Adrenal gland (tissue), 19 donors: ENCODE results near the gene UNC45A. TPM values are rescaled to one million over a fixed set of nuclear protein-coding genes. Genes with fewer than 3 reads are reported as not detected.

ENCODE experiments used
- DNase-seq, 7 donors: peaks; one replicate each; pipeline ENCODE4 v3.0.0-alpha.2; 2019 to 2020
- H3K27ac ChIP-seq, 5 donors: fragments of 200-600 bp; sonication (generic) in 4 of 5; 1 replicate in 3 of 5; 2 replicates in 2 of 5; pipeline versions ENCODE4 v1.5.1 to v1.8.0; 2016 to 2020; ENCODE audit warnings: mild to moderate bottlenecking in 1 of 5
- H3K27me3 ChIP-seq: fragments of 200-600 bp; 2 replicates; pipeline ENCODE4 v1.8.0; 2021
- H3K36me3 ChIP-seq, 2 donors: fragments of 200-600 bp; replicated peaks in 1 of 2; 1 replicate in 1 of 2; 2 replicates in 1 of 2; pipeline versions ENCODE4 v1.5.1 to v1.8.0; 2018 to 2022
- H3K4me1 ChIP-seq, 2 donors: fragments of 200-600 bp; replicated peaks in 1 of 2; 1 replicate in 1 of 2; 2 replicates in 1 of 2; pipeline versions ENCODE4 v1.5.1 to v1.8.0; 2018 to 2021
- H3K4me3 ChIP-seq, 4 donors: fragments of 200-600 bp; sonication (generic) in 3 of 4; one replicate each; pipeline ENCODE4 v1.5.1; 2016 to 2018
- H3K9me3 ChIP-seq, 3 donors: fragments of 200-600 bp; sonication (generic) in 1 of 3; replicated peaks in 1 of 3; 1 replicate in 2 of 3; 2 replicates in 1 of 3; pipeline versions ENCODE4 v1.5.1 to v1.8.0; 2016 to 2021
- POLR2A ChIP-seq, 2 donors: fragments of 450-650 bp; IDR thresholded peaks; one replicate each; pipeline ENCODE4 v1.6.1; 2017; ENCODE audit warnings: antibody characterized with exemption in 2 of 2, mild to moderate bottlenecking in 2 of 2, moderate library complexity in 1 of 2
- WGBS, 4 donors: extraction: QIAGEN DNeasy Blood & Tissue Kit in 2 of 4; methylation state at CpG; one replicate each; pipeline versions ENCODE4 v1.1.5 to v1.1.7; 2013 to 2017; 5-methylcytosine and 5-hydroxymethylcytosine counted together
- intact Hi-C, 2 donors: fragments of 100-400 bp; cut with DNase I; formaldehyde crosslinking; loops; one replicate each; pipeline versions ENCODE4 v1.14.1 to v1.15.0; 2022 to 2023
- long read RNA-seq, 10 donors: library from polyadenylated mRNA in 3 of 10; unstranded in 2 of 10; stranded (forward) in 1 of 10; transcript quantifications; one replicate each; pipeline ENCODE4 v2.0.0 and lab custom pipeline, GENCODE V29; 2021 to 2026
- polyA plus RNA-seq, 3 donors: library from polyadenylated mRNA; stranded (reverse); fragments of 200-250 nt in 2 of 3; fragments of 350-450 nt in 1 of 3; fragmentation: Illumina TruSeq in 1 of 3; extraction: RNeasy Lipid Tissue Mini Kit (QIAGEN cat#74804) in 1 of 3; gene quantifications; one replicate each; pipeline ENCODE4 v1.2.3, GENCODE V29; 2013 to 2014
- total RNA-seq, 9 donors: library from RNA; depleted of rRNA in 4 of 9; stranded (reverse); fragments of >200 nt in 4 of 9; fragments of 120-200 nt in 1 of 9; fragmentation: NEBNext Ultra II Directional in 1 of 9; extraction: Animal tissue kit (Norgen Biotek cat#: 25700) in 1 of 9; gene quantifications; one replicate each; pipeline versions ENCODE4 v1.1.0 to v1.2.4, GENCODE V29; 2013 to 2023
- TF ChIP-seq, protein P1 (sequence below), 6 experiments: fragments of 450-650 bp in 4 of 6; fragments of 200-600 bp in 2 of 6; sonication (generic) in 1 of 6; IDR thresholded peaks; 1 replicate in 5 of 6; 2 replicates in 1 of 6; pipeline versions ENCODE4 v1.5.1 to v1.8.0; 2016 to 2021; ENCODE audit warnings: antibody characterized with exemption in 6 of 6, mild to moderate bottlenecking in 2 of 6, moderate library complexity in 1 of 6
- donor health status: healthy with polysubstance abuse.
- donor health status: Bipolar disorder and iron deficiency.
- donor health status: DM: yes; HTN: yes; CAD: no.
- donor health status: DM: no; HTN: no; CAD: no.
- donor health status: DM: no; HTN: no; CAD: no.
- donor health status: DM: yes; HTN: yes; CAD: no.

Gene UNC45A, protein sequence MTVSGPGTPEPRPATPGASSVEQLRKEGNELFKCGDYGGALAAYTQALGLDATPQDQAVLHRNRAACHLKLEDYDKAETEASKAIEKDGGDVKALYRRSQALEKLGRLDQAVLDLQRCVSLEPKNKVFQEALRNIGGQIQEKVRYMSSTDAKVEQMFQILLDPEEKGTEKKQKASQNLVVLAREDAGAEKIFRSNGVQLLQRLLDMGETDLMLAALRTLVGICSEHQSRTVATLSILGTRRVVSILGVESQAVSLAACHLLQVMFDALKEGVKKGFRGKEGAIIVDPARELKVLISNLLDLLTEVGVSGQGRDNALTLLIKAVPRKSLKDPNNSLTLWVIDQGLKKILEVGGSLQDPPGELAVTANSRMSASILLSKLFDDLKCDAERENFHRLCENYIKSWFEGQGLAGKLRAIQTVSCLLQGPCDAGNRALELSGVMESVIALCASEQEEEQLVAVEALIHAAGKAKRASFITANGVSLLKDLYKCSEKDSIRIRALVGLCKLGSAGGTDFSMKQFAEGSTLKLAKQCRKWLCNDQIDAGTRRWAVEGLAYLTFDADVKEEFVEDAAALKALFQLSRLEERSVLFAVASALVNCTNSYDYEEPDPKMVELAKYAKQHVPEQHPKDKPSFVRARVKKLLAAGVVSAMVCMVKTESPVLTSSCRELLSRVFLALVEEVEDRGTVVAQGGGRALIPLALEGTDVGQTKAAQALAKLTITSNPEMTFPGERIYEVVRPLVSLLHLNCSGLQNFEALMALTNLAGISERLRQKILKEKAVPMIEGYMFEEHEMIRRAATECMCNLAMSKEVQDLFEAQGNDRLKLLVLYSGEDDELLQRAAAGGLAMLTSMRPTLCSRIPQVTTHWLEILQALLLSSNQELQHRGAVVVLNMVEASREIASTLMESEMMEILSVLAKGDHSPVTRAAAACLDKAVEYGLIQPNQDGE
- 100 to 1,000 TPM in 1 of 9 donors, 10 to 100 TPM in 8; 32.2 to 114 (median 58.3) TPM for total RNA-seq
- 10 to 100 TPM; 28.1 to 82.1 (median 71.1) TPM for polyA plus RNA-seq
- long read RNA-seq, donor 1, partial matches to known transcripts, result 21 of 24 reads
- long read RNA-seq, donor 1, other reads (novel, unspliced or antisense), result 0 of 24 reads
- long read RNA-seq, donor 2, partial matches to known transcripts, result 43 of 44 reads
- long read RNA-seq, donor 2, other reads (novel, unspliced or antisense), result 0 of 44 reads
- long read RNA-seq, donor 3, result 0 reads
- long read RNA-seq, donor 4, partial matches to known transcripts, result 12 of 23 reads
- long read RNA-seq, donor 4, other reads (novel, unspliced or antisense), result 7 of 23 reads
- long read RNA-seq, donor 5, transcript UNC45A-202 (20 exons, 3,252 nt), result major isoform, 77 of 245 reads
- long read RNA-seq, donor 5, partial matches to known transcripts, result 144 of 245 reads
- long read RNA-seq, donor 5, other reads (novel, unspliced or antisense), result 23 of 245 reads
- long read RNA-seq, donor 6, partial matches to known transcripts, result 12 of 16 reads
- long read RNA-seq, donor 6, other reads (novel, unspliced or antisense), result 1 of 16 reads
- long read RNA-seq, donor 7, partial matches to known transcripts, result 20 of 22 reads
- long read RNA-seq, donor 7, other reads (novel, unspliced or antisense), result 0 of 22 reads
- long read RNA-seq, donor 8, transcript UNC45A-202 (20 exons, 3,252 nt), result major isoform, 8 of 66 reads
- long read RNA-seq, donor 8, partial matches to known transcripts, result 58 of 66 reads
- long read RNA-seq, donor 8, other reads (novel, unspliced or antisense), result 0 of 66 reads
- long read RNA-seq, donor 9, partial matches to known transcripts, result 0 of 1 reads
- long read RNA-seq, donor 9, other reads (novel, unspliced or antisense), result 0 of 1 reads
- long read RNA-seq, donor 10, partial matches to known transcripts, result 9 of 11 reads
- long read RNA-seq, donor 10, other reads (novel, unspliced or antisense), result 0 of 11 reads

DNA sequence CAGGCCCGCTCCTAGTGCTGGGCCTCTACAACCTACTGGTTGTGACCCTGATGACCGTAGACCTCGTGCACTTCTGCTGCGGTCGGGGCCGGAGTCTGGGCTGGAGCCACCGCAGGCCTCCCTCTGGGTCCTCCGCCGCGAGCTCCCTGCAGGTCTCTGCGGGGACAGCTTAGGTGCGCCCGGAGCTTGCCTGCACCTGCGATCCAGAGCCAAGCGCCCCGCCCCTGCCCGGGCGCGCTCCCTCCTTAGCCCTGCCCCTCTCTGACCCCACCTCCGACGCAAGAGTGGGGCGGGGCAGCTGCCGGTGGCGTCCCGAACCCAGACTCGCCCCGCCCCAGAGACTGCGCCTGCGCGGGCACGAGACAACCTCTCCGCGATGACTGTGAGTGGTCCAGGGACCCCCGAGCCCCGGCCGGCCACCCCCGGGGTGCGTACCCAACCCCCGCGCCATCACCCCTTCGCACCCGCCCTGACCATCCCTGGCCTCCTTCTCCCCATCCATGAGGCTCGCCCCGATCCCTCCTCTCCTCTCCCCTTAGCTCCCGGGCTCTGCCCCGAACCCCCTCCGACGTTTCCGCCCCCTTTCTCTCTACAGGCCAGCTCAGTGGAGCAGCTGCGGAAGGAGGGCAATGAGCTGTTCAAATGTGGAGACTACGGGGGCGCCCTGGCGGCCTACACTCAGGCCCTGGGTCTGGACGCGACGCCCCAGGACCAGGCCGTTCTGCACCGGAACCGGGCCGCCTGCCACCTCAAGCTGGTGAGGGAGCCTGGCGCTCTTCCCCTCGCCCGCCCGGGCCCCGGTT lies at the start of gene UNC45A:
UNC45A (plus strand) TSS at position 337 of the 803 bp plus-strand sequence; CDS start at position 377, 40 bp downstream.
- Histone ChIP-seq H3K4me1 (peaks cover 34 to 44% of the 10 kb centered on the region in 2 donors), H3K36me3 (peaks cover 0 to 24% of the 10 kb centered on the region in 2 donors), H3K27ac (peak within 1 kb of the TSS; percentile 22 to 95 (median 60)), H3K9me3 (no peaks in the 10 kb centered on the region), H3K27me3 (no peaks in the 10 kb centered on the region), H3K4me3 (peak within 1 kb of the TSS; percentile 21 to 79 (median 52))
- intact Hi-C loops, result no loop called here
- peak; percentile 88 to 93 (median 91) for DNase-seq
- TF ChIP-seq, protein P1, sequence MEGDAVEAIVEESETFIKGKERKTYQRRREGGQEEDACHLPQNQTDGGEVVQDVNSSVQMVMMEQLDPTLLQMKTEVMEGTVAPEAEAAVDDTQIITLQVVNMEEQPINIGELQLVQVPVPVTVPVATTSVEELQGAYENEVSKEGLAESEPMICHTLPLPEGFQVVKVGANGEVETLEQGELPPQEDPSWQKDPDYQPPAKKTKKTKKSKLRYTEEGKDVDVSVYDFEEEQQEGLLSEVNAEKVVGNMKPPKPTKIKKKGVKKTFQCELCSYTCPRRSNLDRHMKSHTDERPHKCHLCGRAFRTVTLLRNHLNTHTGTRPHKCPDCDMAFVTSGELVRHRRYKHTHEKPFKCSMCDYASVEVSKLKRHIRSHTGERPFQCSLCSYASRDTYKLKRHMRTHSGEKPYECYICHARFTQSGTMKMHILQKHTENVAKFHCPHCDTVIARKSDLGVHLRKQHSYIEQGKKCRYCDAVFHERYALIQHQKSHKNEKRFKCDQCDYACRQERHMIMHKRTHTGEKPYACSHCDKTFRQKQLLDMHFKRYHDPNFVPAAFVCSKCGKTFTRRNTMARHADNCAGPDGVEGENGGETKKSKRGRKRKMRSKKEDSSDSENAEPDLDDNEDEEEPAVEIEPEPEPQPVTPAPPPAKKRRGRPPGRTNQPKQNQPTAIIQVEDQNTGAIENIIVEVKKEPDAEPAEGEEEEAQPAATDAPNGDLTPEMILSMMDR (IDR thresholded peaks at IDR 0.05), result peak in 1 of 6 experiments; percentile 5
- peak in 1 of 2 donors; percentile 29 for TF ChIP-seq POLR2A (IDR thresholded peaks at IDR 0.05)
- 0 to 1% (median 0%) methylated on average over 8 to 65 of the region's 65 CpGs for WGBS, 4 donors

DNA sequence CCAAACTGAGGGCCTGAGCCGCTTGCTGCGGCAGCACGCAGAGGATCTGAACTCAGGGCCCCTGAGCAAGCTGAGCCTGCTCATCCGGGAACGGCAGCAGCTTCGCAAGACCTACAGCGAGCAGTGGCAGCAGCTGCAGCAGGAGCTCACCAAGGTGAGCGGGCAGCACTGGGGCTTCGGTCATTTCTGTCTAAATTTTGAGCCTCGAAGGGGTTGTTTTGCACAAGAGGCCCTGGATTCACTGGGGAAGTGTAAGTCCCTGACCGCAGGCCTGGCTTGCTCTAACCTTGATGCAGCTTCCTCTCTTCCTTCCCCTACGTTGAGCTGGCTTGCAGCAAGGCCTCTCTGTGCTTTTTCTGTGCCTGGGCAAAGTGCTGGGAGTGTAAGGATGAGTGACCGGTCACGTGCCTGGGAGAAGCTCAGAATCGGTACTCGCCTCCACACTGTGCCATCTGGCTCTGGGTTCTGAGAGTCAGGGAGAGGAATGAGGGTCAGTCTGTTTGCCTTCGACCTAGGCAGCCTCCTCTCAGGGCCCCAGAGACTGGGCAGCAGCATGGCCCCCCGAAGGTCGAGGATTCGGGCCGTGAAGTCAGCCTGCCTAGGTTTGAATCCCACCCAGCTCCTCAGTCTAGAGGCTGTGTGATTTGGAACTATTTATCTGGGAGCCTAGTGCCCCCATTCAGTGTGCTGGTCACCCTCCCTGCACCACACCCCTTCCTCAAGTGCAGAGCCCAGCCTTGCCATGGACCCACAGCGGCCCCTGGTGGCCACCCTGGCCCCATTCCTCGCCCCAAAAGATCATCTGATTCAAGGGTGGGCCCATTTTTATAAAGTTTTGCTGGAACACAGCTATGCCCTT lies 49.4 kb upstream of the UNC45A start:
- Histone ChIP-seq H3K27me3 (no peaks in the 10 kb centered on the region), H3K36me3 (peaks cover 0 to 49% of the 10 kb centered on the region in 2 donors), H3K9me3 (no peaks in the 10 kb centered on the region), H3K4me3 (peak overlapping the region in 1 of 4 donors; percentile 63), H3K27ac (peak overlapping the region in 4 of 5 donors; percentile 29 to 95 (median 80)), H3K4me1 (peaks cover 0 to 33% of the 10 kb centered on the region in 2 donors)
- peak; percentile 68 to 84 (median 77) for DNase-seq
- TF ChIP-seq, protein P1 (IDR thresholded peaks at IDR 0.05), result peak; percentile 87 to 99 (median 96)
- TF ChIP-seq POLR2A (IDR thresholded peaks at IDR 0.05), result no peak
- 24 to 48% (median 44%) methylated on average over 11 to 23 of the region's 23 CpGs for WGBS, 4 donors
- intact Hi-C loops, result loop anchor here (5.0 to 10.0 kb wide), 2 partner anchors 171 to 238 kb away; partner anchors contain the start of gene BLM (in 1 of the 2)
